ENCODE results near the gene SPACA9. TPM values are rescaled to one million over a fixed set of nuclear protein-coding genes. Genes with fewer than 3 reads are reported as not detected.

The SPACA9 gene
- total and polyA plus RNA-seq, 12 donors, result 3.9 to 16.6 (median 10.2) TPM

- Histone ChIP-seq H3K4me1 (replicated peaks in 1 of 2) (peaks cover 0 to 5% of the 10 kb centered on the region in 2 donors), H3K27ac (no peak overlapping the region), H3K4me3 (no peak overlapping the region), H3K9me3 (replicated peaks in 1 of 3) (no peaks in the 10 kb centered on the region), H3K36me3 (replicated peaks in 1 of 2) (peaks cover 0 to 81% of the 10 kb centered on the region in 2 donors), H3K27me3 (no peaks in the 10 kb centered on the region)
- 94 to 97% (median 96%) methylated on average over 7 of the region's 7 CpGs for WGBS, 4 donors
- TF ChIP-seq POLR2A (IDR thresholded peaks at IDR 0.05), result no peak
- no peak for TF ChIP-seq CTCF (IDR thresholded peaks at IDR 0.05)
- DNase-seq, result peak in 1 of 7 donors; percentile 28
- intact Hi-C loops (cut with DNase I), result no loop called here
Observed at GRCh38 chr9:132898051-132898450, 19.4 kb downstream of the SPACA9 start.

- no peaks in the 10 kb centered on the region for H3K9me3 ChIP-seq (replicated peaks in 1 of 3)
- peak; percentile 94 to 98 (median 96) for TF ChIP-seq CTCF (IDR thresholded peaks at IDR 0.05)
- no peak for TF ChIP-seq POLR2A (IDR thresholded peaks at IDR 0.05)
- H3K36me3 ChIP-seq (replicated peaks in 1 of 2), result peaks cover 0 to 87% of the 10 kb centered on the region in 2 donors
- no peaks in the 10 kb centered on the region for H3K27me3 ChIP-seq
- peak overlapping the region in 1 of 5 donors; percentile 62 for H3K27ac ChIP-seq
- H3K4me3 ChIP-seq, result no peak overlapping the region
- 38 to 41% (median 40%) methylated on average over 11 of the region's 11 CpGs for WGBS, 4 donors
- H3K4me1 ChIP-seq (replicated peaks in 1 of 2), result peaks cover 0 to 3% of the 10 kb centered on the region in 2 donors
- peak; percentile 63 to 96 (median 82) for DNase-seq
- intact Hi-C loops (cut with DNase I), result no loop called here
Observed at GRCh38 chr9:132901858-132902831, 23.4 kb downstream of the SPACA9 start.

GRCh38 chr9:132903574-132904492 is 25.1 kb downstream of the SPACA9 start:
- DNase-seq, result peak in 2 of 7 donors; percentile 5 to 47
- intact Hi-C loops (cut with DNase I), result no loop called here
- no peak overlapping the region for H3K4me3 ChIP-seq
- no peaks in the 10 kb centered on the region for H3K4me1 ChIP-seq (replicated peaks in 1 of 2)
- H3K36me3 ChIP-seq (replicated peaks in 1 of 2), result peaks cover 0 to 75% of the 10 kb centered on the region in 2 donors
- no peak overlapping the region for H3K27ac ChIP-seq
- TF ChIP-seq CTCF (IDR thresholded peaks at IDR 0.05), result no peak
- TF ChIP-seq POLR2A (IDR thresholded peaks at IDR 0.05), result no peak
- 84 to 90% (median 86%) methylated on average over 13 of the region's 13 CpGs for WGBS, 4 donors
- no peaks in the 10 kb centered on the region for H3K9me3 ChIP-seq (replicated peaks in 1 of 3)
- no peaks in the 10 kb centered on the region for H3K27me3 ChIP-seq

GRCh38 chr9:132905726-132906125 is 27.0 kb downstream of the SPACA9 start:
- Histone ChIP-seq H3K4me1 (replicated peaks in 1 of 2) (no peaks in the 10 kb centered on the region), H3K27me3 (no peaks in the 10 kb centered on the region), H3K4me3 (no peak overlapping the region), H3K27ac (no peak overlapping the region), H3K36me3 (replicated peaks in 1 of 2) (peaks cover 0 to 74% of the 10 kb centered on the region in 2 donors), H3K9me3 (replicated peaks in 1 of 3) (no peaks in the 10 kb centered on the region)
- intact Hi-C loops (cut with DNase I), result no loop called here
- WGBS, 4 donors, result 87 to 95% (median 94%) methylated on average over 6 to 12 of the region's 12 CpGs
- TF ChIP-seq POLR2A (IDR thresholded peaks at IDR 0.05), result no peak
- TF ChIP-seq CTCF (IDR thresholded peaks at IDR 0.05), result no peak
- no peak for DNase-seq

All from adrenal gland (tissue), 12 donors.